Esophagus (tissue), 2 donors: ENCODE results near the gene SHROOM3. TPM values are rescaled to one million over a fixed set of nuclear protein-coding genes. Genes with fewer than 3 reads are reported as not detected.
"Not testable (repeated sequence)": the region's sequence is repeated elsewhere in the genome, so short reads cannot be mapped to it uniquely, and the experiment has no call there.

ENCODE experiments used
- H3K27ac ChIP-seq, 2 donors: one replicate each; pipeline ENCODE4 v1.5.1; 2013; ENCODE audit warnings: low read depth in 2 of 2, mild to moderate bottlenecking in 2 of 2, inconsistent platforms in 1 of 2, low read length in 1 of 2, moderate library complexity in 1 of 2
- H3K27me3 ChIP-seq, 2 donors: one replicate each; pipeline ENCODE4 v1.6.1; 2013; ENCODE audit warnings: low read length in 2 of 2, control low read depth in 1 of 2, mild to moderate bottlenecking in 1 of 2; ENCODE audit not compliant: insufficient read depth in 2 of 2, control insufficient read depth in 1 of 2
- H3K36me3 ChIP-seq, 2 donors: one replicate each; pipeline ENCODE4 v1.6.1; 2013; ENCODE audit warnings: low read length in 1 of 2; ENCODE audit not compliant: control insufficient read depth in 2 of 2, insufficient read depth in 2 of 2
- H3K4me1 ChIP-seq, 2 donors: one replicate each; pipeline ENCODE4 v1.6.1; 2013; ENCODE audit warnings: low read length in 1 of 2; ENCODE audit not compliant: control insufficient read depth in 2 of 2, insufficient read depth in 2 of 2
- H3K4me3 ChIP-seq, 2 donors: one replicate each; pipeline ENCODE4 v1.5.1; 2013; ENCODE audit warnings: low read length in 2 of 2, mild to moderate bottlenecking in 2 of 2, low read depth in 1 of 2, moderate library complexity in 1 of 2
- H3K9me3 ChIP-seq, 2 donors: one replicate each; pipeline ENCODE4 v1.6.1; 2013; ENCODE audit warnings: mild to moderate bottlenecking in 2 of 2, low read depth in 1 of 2, low read length in 1 of 2, moderate library complexity in 1 of 2; ENCODE audit not compliant: control insufficient read depth in 2 of 2, insufficient read depth in 1 of 2
- WGBS, 2 donors: extraction: QIAGEN DNeasy Blood & Tissue Kit; methylation state at CpG; one replicate each; pipeline ENCODE4 v1.1.7; 2013; 5-methylcytosine and 5-hydroxymethylcytosine counted together
- polyA plus RNA-seq, 2 donors: library from polyadenylated mRNA; stranded (reverse); fragments of 200-250 nt; gene quantifications; one replicate each; pipeline ENCODE4 v1.2.3, GENCODE V29; 2013
- donor health status: healthy with polysubstance abuse.
- donor health status: Bipolar disorder and iron deficiency.

The SHROOM3 gene
- polyA plus RNA-seq, 2 donors = 14.2 to 15.3 TPM

GRCh38 chr4:76443376-76443775 is 8.3 kb downstream of the SHROOM3 start:
- H3K9me3 ChIP-seq = no peaks in the 10 kb centered on the region

GRCh38 chr4:76445911-76446310 is 10.9 kb downstream of the SHROOM3 start:
- Histone ChIP-seq H3K36me3 (no peaks in the 10 kb centered on the region), H3K27ac (no peak overlapping the region), H3K4me3 (no peak overlapping the region), H3K4me1 (no peaks in the 10 kb centered on the region), H3K9me3 (no peaks in the 10 kb centered on the region), H3K27me3 (no peaks in the 10 kb centered on the region)
- 85% methylated on average over 2 of the region's 2 CpGs for WGBS, 2 donors

More at GRCh38 chr4:76443376-76443775, 8.3 kb downstream of the SHROOM3 start:
- Histone ChIP-seq H3K4me1 (no peaks in the 10 kb centered on the region), H3K27me3 (no peaks in the 10 kb centered on the region), H3K27ac (no peak overlapping the region), H3K36me3 (no peaks in the 10 kb centered on the region), H3K4me3 (no peak overlapping the region)
- WGBS, 2 donors = 85 to 87% methylated on average over 1 of the region's 1 CpG

- H3K27ac ChIP-seq = no peak overlapping the region
- no peaks in the 10 kb centered on the region for H3K27me3 ChIP-seq
- H3K9me3 ChIP-seq = no peaks in the 10 kb centered on the region
- no peaks in the 10 kb centered on the region for H3K4me1 ChIP-seq
- no peaks in the 10 kb centered on the region for H3K36me3 ChIP-seq
- no peak overlapping the region for H3K4me3 ChIP-seq
- 25 to 29% methylated on average over 1 of the region's 1 CpG for WGBS, 2 donors
Measured at GRCh38 chr4:76447393-76447851, 12.4 kb downstream of the SHROOM3 start.

GRCh38 chr4:76448211-76448610 is 13.2 kb downstream of the SHROOM3 start:
- no peaks in the 10 kb centered on the region for H3K4me1 ChIP-seq
- 77 to 85% methylated on average over 3 of the region's 3 CpGs for WGBS, 2 donors
- no peaks in the 10 kb centered on the region for H3K9me3 ChIP-seq
- H3K4me3 ChIP-seq = no peak overlapping the region
- H3K27ac ChIP-seq = no peak overlapping the region
- H3K36me3 ChIP-seq = no peaks in the 10 kb centered on the region
- no peaks in the 10 kb centered on the region for H3K27me3 ChIP-seq

- Histone ChIP-seq H3K36me3 (no peaks in the 10 kb centered on the region), H3K4me3 (no peak overlapping the region), H3K27me3 (no peaks in the 10 kb centered on the region), H3K4me1 (no peaks in the 10 kb centered on the region), H3K27ac (no peak overlapping the region), H3K9me3 (no peaks in the 10 kb centered on the region)
- 36 to 43% methylated on average over 3 of the region's 3 CpGs for WGBS, 2 donors
Measured at GRCh38 chr4:76449362-76449767, 14.3 kb downstream of the SHROOM3 start.

- no peaks in the 10 kb centered on the region for H3K9me3 ChIP-seq
- H3K4me3 ChIP-seq = no peak overlapping the region
- WGBS, 2 donors = 32 to 35% methylated on average over 2 of the region's 2 CpGs
- no peaks in the 10 kb centered on the region for H3K36me3 ChIP-seq
- no peaks in the 10 kb centered on the region for H3K4me1 ChIP-seq
- H3K27me3 ChIP-seq = no peaks in the 10 kb centered on the region
- H3K27ac ChIP-seq = no peak overlapping the region
Measured at GRCh38 chr4:76449833-76450232, 14.8 kb downstream of the SHROOM3 start.

- Histone ChIP-seq H3K9me3 (no peaks in the 10 kb centered on the region), H3K27ac (no peak overlapping the region), H3K27me3 (no peaks in the 10 kb centered on the region), H3K36me3 (no peaks in the 10 kb centered on the region), H3K4me3 (no peak overlapping the region), H3K4me1 (no peaks in the 10 kb centered on the region)
- 85 to 86% methylated on average over 2 of the region's 2 CpGs for WGBS, 2 donors
Measured at GRCh38 chr4:76453232-76453631, 18.2 kb downstream of the SHROOM3 start.

GRCh38 chr4:76454073-76454472 is 19.0 kb downstream of the SHROOM3 start:
- not testable (repeated sequence) for H3K9me3 ChIP-seq, H3K4me1 ChIP-seq, H3K27ac ChIP-seq, H3K4me3 ChIP-seq, H3K27me3 ChIP-seq, H3K36me3 ChIP-seq
- 90 to 91% methylated on average over 6 of the region's 6 CpGs for WGBS, 2 donors

GRCh38 chr4:76457885-76458284 is 22.9 kb downstream of the SHROOM3 start:
- no peaks in the 10 kb centered on the region for H3K4me1 ChIP-seq
- H3K27me3 ChIP-seq = no peaks in the 10 kb centered on the region
- no peak overlapping the region for H3K4me3 ChIP-seq
- 69 to 77% methylated on average over 7 of the region's 7 CpGs for WGBS, 2 donors
- no peak overlapping the region for H3K27ac ChIP-seq
- no peaks in the 10 kb centered on the region for H3K36me3 ChIP-seq
- H3K9me3 ChIP-seq = no peaks in the 10 kb centered on the region

- H3K36me3 ChIP-seq = no peaks in the 10 kb centered on the region
- H3K4me3 ChIP-seq = no peak overlapping the region
- no peak overlapping the region for H3K27ac ChIP-seq
- no peaks in the 10 kb centered on the region for H3K4me1 ChIP-seq
- WGBS, 2 donors = 84 to 93% methylated on average over 2 of the region's 2 CpGs
- H3K9me3 ChIP-seq = no peaks in the 10 kb centered on the region
- no peaks in the 10 kb centered on the region for H3K27me3 ChIP-seq
Measured at GRCh38 chr4:76458297-76458696, 23.3 kb downstream of the SHROOM3 start.
